Measurements from ENCODE around the gene SPDYE2.
"Not testable (repeated sequence)": the region's sequence is repeated elsewhere in the genome, so short reads cannot be mapped to it uniquely, and the experiment has no call there.

The SPDYE2 gene

DNA sequence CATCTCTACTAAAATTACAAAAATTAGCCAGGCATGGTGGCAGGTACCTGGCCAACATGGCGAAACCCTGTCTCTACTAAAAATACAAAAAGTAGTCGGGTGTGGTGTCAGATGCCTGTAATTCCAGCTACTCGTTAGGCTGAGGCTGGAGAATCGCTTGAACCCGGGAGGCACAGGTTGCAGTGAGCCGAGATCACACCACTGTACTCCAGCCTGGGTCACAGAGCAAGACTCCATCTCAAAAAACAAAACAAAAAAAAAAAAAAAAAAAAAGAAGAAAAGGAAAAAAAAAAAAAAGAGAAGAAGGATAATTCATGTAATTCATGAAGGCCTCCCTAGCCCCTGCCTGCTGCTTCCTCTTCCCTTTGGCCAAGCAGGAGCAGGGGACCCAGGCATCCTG, 10.4 kb upstream of the SPDYE2 start:
- DNase-seq: not testable (repeated sequence)

DNA sequence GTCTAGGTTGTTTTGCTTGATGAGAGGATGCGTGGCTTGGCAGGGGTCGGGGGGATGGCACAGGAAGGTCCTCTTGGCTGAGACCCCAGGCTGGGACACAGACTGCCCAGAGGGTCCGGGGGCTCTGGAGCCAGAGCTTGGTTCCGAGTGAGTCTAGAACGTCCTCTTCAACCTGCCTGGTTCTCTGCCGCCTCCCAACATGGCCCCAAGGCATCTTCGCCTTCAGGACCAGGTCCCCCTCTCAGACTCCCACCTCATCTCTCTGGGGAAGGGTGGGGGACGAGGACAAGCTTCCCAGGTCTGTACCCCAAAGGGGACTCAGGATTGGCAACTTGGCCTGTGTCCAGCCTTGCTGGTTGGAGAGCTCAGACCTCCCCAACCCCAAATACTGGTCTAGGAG, 8.9 kb upstream of the SPDYE2 start:
- DNase-seq: not testable (repeated sequence)

DNA sequence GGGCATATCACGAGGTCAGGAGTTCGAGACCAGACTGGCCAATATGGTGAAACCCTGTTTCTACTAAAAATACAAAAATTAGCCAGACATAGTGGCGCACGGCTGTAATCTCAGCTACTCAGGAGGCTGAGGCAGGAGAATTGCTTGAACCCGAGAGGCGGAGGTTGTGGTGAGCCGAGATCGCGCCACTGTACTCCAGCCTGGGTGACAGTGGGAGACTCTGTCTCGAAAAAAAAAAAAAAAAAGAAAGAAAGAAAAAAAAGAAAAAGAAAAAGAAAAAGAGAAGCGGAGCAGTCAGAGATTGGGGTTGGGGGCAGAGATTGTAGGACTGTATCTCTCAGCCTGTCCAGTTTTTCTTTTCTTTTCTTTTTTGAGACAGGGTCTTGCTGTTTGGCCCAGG, 8.3 kb upstream of the SPDYE2 start:
- DNase-seq: not testable (repeated sequence)

DNA sequence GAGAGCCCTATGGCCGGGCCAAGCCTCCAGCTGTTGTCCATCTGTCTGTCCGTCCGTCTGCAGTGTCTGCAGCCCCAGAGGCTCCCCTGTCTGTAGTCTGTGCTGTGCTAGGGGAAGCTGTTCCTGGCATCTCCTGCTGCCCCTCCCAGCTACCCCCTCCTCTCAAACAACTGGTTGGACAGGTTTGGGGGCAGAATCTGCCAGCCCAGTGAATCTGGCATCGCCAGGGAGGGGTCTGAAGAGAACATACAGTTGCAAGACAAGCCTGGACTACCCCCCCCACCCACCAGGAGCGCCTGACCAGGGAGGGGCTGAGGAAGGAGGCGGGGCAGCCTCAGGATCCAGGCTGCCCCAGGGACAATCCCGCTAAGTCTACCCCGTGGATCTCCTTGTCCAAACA, 7.4 kb upstream of the SPDYE2 start, which contains the start of gene UPK3BL2:
UPK3BL2 (minus strand) TSS at position 101 of the 400 bp plus-strand sequence; CDS start at position 41, 60 bp downstream.
- DNase-seq: not testable (repeated sequence)

DNA sequence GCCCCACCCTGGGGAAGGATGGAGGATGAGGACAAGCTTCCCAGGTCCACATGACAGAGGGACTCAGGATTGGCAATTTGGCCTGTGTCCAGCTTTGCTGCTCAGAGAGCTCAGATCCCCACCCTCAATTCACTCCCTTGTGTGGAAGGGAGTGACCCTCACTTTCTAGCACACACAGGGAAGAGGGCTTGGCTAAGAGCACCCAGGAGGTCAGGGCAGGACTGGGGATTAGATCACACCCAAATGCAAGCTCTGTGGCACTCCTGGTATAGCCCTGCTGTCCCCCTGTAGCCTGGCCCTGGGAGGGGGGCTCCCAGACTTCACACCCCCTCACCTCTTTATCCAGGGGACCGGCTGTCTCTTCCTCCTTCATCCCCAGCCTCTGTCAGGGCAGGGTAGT, 6.7 kb upstream of the SPDYE2 start:
- not testable (repeated sequence) for DNase-seq

DNA sequence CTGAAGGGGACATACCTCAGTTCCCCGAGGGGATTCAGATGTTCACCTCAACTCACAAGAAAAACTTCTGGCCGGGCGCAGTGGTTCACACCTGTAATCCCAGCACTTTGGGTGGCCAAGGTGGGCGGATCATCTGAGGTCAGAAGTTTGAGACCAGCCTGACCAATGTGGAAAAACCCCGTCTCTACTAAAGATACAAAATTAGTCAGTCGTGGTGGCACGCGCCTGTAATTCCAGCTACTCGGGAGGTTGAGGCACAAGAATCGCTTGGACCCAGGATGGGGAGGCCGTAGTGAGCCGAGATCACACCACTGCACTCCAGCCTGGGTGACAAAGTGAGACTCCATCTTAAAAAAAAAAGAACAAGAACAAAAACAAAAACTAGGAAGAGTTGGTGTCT, 5.7 kb upstream of the SPDYE2 start:
- DNase-seq: not testable (repeated sequence)

DNA sequence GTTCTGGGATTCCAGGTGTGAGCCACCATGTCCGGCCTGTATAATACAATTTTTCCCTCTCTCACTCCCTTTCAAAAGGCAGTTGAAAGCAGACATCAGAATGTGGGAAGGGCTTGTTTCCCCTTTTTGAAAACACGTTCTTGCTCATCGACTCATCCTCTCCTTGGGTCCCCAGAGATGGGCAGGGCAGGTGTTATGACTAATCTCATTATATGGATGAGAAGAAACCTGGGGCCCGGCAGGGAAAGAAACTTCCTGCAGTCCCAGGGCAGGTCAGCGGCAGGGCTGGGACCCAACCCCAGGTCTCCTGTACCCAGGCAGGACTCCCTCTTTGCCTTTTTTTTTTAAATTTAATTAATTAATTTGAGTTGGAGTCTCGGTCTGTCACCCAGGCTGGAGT, 4.7 kb upstream of the SPDYE2 start:
- DNase-seq: not testable (repeated sequence)

DNA sequence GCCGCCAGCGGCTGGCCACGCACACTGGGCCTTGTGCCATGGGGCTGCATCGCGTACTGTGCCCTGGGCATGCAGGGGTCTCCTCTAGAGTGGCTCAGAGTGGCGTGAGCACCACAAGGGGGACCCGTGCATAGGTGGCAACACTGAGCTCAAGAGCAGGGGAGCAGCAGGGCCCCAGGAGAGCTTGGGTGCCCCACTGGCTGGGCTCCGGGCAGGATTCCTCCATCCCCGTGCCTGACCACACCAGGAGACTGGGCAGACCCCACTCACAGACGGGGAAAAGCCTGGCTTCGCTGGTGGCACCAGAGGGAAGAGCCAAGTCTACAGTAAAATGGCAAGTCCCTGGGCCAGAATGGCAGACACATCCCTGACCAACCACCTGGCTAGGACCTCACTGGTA, 17.6 kb downstream of the SPDYE2 start:
- not testable (repeated sequence) for DNase-seq

DNA sequence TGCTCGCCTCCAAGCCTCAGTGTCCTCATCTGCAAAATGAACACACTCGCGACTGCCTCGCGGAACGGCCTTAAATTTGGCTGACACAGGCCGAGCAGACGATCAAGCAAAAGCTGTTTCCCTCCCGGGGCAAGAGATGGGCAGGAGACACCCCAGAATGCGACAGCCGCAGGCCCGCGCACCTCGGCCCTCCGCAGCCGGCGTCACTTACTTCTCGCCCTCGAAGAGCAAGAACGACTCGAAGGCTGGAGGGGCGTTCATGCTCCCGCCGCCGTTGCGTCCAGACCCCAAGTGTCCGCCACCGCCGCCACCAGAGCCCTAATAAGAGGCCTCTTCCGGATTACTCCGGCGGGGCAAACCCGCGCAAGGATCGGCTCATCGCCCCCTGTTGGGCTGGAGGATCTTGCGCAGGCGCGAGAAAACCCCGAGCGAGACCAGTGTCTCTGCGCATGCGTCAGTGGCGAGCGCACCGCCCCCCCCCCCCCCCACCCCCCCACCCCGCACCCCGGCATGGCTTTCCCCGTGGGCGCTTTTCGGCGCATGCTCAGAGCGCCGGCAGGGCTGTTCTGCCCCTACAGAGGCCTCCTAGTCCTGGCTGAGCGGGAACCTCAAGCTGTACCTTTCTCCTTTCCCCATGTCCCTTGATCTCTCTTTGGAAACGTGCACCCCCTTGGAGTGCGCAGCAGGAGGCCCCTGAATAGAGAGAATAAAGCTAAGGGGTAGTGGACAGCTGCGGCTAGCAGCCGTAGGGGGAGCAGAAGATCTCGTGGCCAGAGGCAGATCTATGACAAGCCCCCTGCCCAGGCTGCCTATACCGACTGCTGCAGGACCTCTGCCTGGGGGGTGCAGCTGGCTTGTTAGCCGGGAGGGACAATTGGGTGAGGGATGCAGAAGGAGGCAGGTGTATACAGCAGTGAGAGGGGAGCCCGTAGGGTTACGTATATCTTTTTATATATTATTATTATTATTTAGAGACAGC, 21.5 kb downstream of the SPDYE2 start, which contains the start of gene POLR2J3:
POLR2J3 (minus strand) TSS at position 323 of the 979 bp plus-strand sequence; CDS start at position 261, 62 bp downstream.
- peak; percentile 97 to 100 for DNase-seq

DNA sequence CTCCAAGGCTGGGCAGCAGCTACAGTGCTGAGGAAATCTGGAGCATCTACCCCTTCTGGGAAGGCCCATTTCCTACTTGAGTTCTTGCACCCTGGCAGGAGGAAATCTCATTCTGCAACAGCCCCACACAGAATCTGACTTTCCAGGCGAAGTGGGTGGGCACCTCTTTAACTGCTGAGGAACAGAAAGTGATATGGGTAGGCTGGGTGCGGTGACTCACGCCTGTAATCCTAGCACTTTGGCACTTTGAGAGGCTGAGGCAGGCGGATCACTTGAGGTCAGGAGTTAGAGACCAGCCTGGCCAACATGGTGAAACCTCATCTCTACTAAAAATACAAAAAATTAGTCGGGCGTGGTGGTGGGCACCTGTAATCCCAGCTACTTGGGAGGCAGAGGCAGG, 23.6 kb downstream of the SPDYE2 start:
- not testable (repeated sequence) for DNase-seq

DNA sequence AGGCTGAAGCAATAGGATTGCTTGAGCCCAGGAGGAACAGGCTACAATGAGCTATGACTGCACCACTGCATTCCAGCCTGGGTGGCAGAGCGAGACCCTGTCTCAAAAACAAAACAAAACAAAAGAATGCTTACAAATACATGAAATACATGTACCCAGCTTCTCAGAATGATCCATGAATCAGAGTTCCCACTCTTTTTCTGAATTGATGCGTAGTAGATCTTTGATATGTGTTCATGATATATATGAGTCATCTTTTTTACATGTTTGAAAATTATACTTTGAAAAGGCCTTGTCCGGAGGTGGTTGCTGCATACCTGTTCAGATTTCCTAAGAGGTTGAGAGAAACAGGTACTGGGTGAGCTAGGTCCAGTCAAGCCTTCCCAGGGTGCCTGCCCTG, 25.3 kb downstream of the SPDYE2 start:
- not testable (repeated sequence) for DNase-seq

DNA sequence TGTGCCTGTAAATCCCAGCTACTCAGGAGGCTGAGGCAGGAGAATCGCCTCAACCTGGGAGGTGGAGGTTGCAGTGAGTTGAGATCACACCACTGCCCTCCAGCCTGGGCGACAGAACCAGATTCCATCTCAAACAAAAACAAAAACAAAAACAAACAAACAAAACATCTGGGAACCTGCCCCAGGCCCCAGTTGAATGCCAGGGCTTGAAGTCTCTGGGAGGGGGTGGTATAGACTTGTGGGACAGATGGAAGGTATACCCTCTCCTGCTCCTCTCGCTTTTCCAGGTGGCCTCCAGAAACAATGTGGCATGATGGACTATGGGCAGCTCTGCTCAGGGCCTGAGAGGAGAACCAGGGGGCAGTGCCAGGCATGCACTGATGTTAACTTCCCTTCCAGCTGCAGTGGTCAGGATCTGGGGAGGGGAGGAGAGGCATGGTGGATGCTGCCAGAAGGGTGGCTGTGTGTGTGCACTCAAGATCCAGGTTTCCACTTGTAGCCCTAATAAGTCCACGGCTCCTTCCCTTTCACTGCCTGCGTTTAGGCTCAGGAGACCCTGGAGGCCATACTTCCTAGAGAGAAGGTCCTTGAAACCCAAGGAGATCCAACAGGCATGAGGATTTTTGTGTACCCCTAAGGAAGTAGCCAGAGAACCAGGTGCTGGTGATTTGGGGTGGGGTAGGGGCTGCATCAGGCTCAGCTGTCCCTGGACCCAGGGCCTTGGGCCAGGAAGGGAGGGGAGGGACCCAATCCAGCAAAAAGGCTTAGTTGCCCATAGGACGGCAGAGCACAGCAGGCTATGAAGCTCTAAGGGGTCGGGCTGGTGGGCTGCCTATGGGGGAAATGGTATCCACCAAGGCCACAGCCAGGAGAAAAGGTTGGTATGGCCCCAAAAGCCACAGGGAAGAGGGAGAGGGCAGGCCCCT, 26.6 kb downstream of the SPDYE2 start:
- DNase-seq: not testable (repeated sequence)

DNA sequence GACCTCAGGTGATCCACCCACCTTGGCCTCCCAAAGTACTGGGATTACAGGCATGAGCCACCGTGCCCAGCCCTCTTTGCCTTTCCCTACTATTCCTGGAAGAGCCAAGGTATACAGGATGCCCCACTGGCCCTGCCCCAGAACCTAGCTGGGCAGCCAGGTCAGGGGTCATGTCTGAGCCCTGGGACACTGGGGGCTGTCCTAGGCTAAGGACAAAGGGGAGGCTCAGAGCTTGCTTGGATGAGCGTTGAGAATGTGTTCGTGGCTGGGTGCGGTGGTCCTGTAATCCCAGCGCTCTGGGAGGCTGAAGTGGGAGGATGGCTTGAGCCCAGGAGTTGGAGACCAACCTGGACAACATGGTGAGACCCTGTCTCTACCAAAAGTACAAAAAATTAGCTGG, 27.5 kb downstream of the SPDYE2 start:
- not testable (repeated sequence) for DNase-seq

DNA sequence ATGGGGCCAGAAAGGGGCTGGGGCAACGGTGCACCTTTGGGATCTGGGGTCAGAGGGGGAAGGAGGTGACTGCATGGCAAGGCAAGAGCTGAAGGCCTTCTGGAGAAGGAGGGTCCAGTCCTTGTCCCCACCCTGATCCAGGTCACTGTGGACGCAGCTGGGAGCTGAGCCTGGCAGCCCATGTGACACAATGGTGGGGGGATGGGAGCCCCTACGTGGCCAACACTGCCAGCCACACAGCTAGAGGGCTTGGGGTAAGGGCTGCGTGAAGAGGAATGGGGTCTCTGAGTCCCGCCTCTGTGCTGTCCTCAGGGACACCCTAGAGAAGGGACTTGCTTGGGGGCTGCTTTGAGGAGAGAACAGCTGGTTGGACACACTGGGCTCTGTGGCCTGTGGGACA, 30.7 kb downstream of the SPDYE2 start:
- not testable (repeated sequence) for DNase-seq

DNA sequence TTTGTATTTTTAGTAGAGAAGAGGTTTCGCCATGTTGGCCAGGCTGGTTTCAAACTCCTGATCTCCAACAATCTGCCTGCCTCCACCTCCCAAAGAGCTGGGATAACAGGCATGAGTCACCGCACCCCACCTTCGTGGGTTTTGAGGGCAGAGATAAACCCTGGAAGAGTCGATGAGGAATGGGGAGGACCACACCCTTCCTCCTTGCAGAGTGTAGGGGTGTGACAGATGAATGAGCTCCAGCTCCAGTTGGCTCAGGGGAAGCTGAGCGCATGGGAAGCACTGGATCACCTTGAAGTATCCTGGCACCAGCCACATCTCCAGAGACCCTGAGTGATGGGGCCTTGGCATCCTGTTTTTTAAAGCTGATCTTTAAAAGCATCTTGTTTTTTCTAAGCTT, 32.5 kb downstream of the SPDYE2 start:
- DNase-seq: not testable (repeated sequence)

DNA sequence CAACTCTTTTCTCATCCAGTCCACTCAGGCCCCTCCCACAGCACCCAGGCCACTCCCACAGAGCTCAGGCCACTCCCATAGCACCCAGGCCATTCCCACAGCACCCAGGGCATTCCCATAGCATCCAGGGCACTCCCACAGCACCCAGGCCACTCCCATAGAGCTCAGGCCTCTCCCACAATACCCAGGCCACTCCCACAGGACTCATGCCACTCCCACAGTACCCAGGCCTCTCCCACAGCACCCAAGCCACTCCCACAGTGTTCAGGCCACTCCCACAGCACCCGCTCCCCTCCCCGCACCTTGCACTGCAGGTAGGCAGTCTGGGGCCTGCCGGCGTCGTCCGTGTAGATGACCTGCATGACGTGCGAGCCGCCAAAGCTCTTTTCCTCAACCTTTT, 38.8 kb downstream of the SPDYE2 start:
- DNase-seq: not testable (repeated sequence)

DNA sequence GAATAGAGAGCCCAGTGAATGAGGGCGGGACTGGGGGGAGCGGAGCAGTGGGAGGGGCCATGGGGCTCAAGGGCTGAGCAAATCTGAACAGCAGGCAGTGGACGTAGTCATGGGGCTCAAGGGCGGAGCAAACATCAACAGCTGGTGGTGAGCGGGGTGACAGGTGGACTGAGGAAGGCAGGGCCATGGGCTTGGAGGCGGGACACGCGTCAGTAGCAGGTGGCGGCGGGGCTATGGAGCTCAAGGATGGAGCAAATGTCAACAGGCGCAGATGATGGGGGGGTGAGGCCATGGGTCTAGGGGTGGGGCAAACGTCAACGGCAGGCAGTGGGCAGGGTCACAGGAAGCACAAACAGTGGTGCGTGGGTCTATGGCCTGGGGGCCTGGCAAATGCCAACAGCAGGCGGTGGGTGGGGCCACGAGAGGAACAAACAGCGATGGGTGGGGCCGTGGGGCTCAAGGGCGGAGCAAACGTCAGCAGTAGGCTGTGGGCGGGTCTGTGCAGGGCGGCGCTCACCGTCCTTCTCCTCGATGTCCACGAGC, 41.5 kb downstream of the SPDYE2 start:
- not testable (repeated sequence) for DNase-seq

DNA sequence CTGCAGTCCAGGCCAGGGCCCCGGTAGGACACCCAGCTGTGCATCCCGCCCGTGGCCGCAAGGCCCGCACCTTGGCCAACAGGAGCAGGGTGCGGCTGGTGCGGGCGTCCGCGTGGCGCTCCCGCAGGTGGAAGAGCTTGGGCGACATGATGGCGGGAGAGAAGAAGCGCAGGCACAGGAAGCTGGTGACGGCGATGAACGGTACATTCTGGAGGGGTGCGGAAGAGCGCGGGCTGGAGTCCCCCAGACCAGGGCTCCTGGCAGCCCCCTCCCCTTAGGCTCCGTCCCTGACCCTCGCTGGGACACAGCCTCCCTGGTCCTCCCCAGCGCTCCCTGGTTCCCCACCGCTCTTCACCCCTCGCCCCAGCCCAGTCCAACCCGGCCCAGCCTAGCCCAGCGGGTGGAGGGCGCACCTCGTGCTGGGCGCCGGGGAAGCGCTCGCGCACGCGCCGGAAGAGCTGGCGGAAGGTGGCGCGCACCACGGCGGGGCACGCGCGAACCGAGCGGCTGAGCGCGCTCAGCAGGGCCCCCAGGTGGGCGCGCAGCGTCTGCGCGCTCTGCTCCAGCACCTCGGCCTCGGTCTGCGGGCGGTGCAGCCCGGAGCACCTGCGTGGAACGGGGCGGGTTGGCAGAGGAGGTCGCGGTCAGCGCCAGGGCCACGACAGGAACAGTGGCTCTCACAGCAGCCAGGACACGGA, 42.8 kb downstream of the SPDYE2 start:
- not testable (repeated sequence) for DNase-seq

DNA sequence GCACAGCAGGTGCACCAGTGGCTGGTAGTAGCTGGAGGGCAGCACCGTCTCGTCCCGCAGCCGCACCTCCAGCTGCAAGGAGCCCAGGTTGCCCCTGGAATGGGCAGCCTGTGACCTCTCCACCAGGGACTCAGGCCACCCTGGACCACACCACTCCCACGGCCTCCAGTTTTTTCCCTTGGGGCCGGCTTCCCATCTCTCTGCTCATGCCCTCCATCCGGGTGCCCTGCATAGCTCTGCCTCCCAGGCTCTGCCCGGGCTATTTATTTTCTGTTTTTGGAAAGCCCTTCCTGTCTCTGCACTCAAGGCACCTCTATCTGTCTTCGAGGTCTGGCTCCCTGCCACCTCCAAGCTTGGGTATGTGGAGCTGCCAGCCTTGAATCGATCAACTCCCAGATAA, 45.0 kb downstream of the SPDYE2 start:
- DNase-seq: not testable (repeated sequence)

DNA sequence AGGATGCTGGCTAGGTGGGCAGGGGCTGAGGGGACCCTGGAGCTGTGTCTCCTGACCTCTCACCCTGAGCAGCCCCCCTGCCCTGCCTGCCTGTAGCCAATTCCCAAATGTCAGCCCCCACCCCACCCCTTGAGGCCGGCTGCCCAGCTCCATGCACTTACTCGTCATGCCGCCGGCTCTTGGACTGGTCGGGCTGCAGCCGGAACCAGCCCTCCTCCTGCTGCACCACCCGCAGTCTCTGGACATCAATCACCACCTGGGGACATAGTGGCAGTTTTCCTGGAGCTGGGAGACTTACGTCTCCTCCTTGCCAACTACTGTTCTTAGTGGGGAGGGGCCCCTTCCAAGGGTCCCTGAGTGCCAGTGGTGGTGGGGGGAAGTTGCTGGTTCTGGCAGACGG, 48.7 kb downstream of the SPDYE2 start:
- DNase-seq: not testable (repeated sequence)

DNA sequence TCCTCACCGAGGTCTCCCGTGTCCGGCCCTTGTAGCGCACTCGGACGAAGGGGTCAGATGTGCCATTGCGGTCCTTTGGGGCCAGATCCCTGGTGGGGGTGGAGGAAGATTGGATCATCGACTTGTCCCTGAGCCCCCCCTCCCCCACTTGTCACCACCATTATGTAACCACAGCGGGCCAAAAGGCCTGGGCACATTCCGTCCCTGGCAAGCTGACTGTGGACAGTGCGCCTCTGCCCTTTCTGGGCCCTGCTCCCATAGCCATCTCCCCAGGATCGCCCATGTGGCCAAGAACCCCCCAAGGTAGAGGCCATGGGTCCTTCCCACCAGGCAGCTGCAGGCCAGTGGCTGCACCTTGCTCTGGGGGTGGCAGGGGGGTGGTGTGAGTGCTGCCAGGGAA, 51.3 kb downstream of the SPDYE2 start:
- DNase-seq: not testable (repeated sequence)

Measured in stimulated activated CD4-positive, alpha-beta T cell treated with anti-CD3 and anti-CD28 coated beads, Interleukin-2, amount 100 ng/mL, for 48 hours (primary cell).